Activated T-helper 17 cell treated with anti-CD3 and anti-CD28 coated beads, Interleukin-2, amount 50 U/mL, for 72 hours (primary cell): ENCODE measurements around the gene CLDN20. TPM values are rescaled to one million over a fixed set of nuclear protein-coding genes. Genes with fewer than 3 reads are reported as not detected.
"Not testable (repeated sequence)": the region's sequence is repeated elsewhere in the genome, so short reads cannot be mapped to it uniquely, and the experiment has no call there.

ENCODE experiments used
- ATAC-seq: fragments of 150-1000 bp; cut with Tn5 transposase; replicated peaks from 2 replicates; pipeline ENCODE4 v1.10.0; 2021; ENCODE audit warnings: mild to moderate bottlenecking, moderate library complexity
- H3K27ac Mint-ChIP-seq: one replicate; pipeline ENCODE4 v1.8.0; 2022; ENCODE audit warnings: mixed read lengths
- H3K27me3 Mint-ChIP-seq: one replicate; pipeline ENCODE4 v1.8.0; 2022; ENCODE audit warnings: mixed read lengths
- H3K36me3 Mint-ChIP-seq: one replicate; pipeline ENCODE4 v1.8.0; 2022; ENCODE audit warnings: low read depth, mild to moderate bottlenecking, mixed read lengths
- H3K4me1 Mint-ChIP-seq: one replicate; pipeline ENCODE4 v1.8.0; 2022; ENCODE audit warnings: mixed read lengths
- H3K4me3 Mint-ChIP-seq: one replicate; pipeline ENCODE4 v1.8.0; 2022; ENCODE audit warnings: mild to moderate bottlenecking, mixed read lengths
- H3K9me3 Mint-ChIP-seq: one replicate; pipeline ENCODE4 v1.8.0; 2022; ENCODE audit warnings: mixed read lengths
- total RNA-seq, 2 donors: library from RNA; stranded (reverse); gene quantifications; one replicate each; pipeline ENCODE4 v1.2.3, GENCODE V29; 2022

The CLDN20 gene
- total RNA-seq, 2 donors from 2014 or later: not detected

DNA sequence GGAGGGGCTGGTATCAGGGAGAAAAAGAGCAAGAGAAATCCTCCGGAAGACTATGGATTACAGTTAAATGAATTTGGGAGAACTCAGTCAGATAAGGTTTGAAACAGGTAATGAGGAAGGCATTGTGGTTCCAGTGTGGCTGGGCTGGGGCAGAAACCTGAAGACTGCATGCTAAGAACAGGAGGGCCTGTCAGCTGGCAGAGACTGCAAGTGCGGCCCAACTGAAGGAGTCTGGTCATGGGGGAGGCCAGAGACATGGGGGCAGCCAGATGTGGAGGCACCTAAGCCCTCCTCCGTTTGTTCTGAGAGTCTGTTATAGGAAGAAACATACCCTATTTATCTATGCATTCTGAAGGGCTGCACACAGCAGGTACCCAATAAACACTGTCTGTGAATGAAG lies 33.9 kb downstream of the CLDN20 start:
- no peak overlapping the region for H3K4me3 Mint-ChIP-seq
- no peaks in the 10 kb centered on the region for H3K9me3 Mint-ChIP-seq
- H3K27me3 Mint-ChIP-seq: no peaks in the 10 kb centered on the region
- ATAC-seq: no peak
- peaks cover 85% of the 10 kb centered on the region for H3K36me3 Mint-ChIP-seq
- peaks cover 5% of the 10 kb centered on the region for H3K4me1 Mint-ChIP-seq
- H3K27ac Mint-ChIP-seq: peak overlapping the region; percentile 47

DNA sequence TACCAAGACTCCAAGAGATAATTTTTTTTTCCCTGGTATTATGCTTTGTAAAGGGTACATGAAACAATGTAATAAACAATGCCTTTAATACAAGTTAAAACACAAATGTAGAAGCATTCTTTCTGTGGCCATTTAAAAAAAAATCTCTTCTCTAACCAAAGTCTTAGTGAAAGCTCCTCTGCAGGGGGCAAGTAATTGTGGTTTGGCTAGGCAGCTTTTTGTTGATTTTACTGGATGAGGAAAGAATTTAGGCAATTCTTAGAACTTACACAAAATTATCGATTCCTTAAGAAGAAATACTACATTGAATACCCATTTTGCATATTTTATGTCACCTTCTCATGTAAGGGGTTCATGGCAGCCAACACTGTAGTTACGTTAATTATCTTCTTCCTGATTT lies 38.1 kb downstream of the CLDN20 start:
- H3K4me3 Mint-ChIP-seq: no peak overlapping the region
- no peaks in the 10 kb centered on the region for H3K9me3 Mint-ChIP-seq
- ATAC-seq: no peak
- peaks cover 10% of the 10 kb centered on the region for H3K4me1 Mint-ChIP-seq
- H3K27ac Mint-ChIP-seq: no peak overlapping the region
- H3K27me3 Mint-ChIP-seq: no peaks in the 10 kb centered on the region
- peaks cover 82% of the 10 kb centered on the region for H3K36me3 Mint-ChIP-seq

DNA sequence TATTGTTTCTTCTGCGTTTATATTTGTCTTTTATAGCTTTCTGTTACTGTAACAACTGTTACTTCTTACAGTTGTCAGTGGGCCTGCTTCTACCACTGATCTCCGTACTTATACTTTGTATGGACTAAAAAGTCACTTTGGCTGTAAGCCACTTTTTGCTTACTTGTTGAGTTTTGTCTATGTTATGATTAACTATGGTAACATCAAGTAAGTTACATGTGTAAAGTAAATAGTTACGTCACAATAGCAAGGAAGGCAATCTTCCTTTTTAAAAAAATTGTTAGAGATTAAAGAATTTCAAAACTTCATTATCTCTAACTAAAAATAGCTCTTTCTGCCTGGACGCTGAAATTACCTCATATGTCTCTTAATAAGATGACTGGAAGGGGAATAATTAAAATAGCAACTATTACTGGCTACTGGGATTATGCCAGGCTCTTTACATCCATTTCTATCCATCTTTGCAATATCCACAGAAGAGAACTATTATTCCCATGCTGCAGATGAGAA lies 39.6 kb downstream of the CLDN20 start:
- H3K4me3 Mint-ChIP-seq: no peak overlapping the region
- no peaks in the 10 kb centered on the region for H3K9me3 Mint-ChIP-seq
- H3K27ac Mint-ChIP-seq: no peak overlapping the region
- peaks cover 82% of the 10 kb centered on the region for H3K36me3 Mint-ChIP-seq
- no peaks in the 10 kb centered on the region for H3K27me3 Mint-ChIP-seq
- H3K4me1 Mint-ChIP-seq: peaks cover 9% of the 10 kb centered on the region
- no peak for ATAC-seq

GRCh38 chr6:155306958-155307357 lies 43.1 kb downstream of the CLDN20 start:
- Mint-ChIP-seq H3K27me3 (no peaks in the 10 kb centered on the region), H3K27ac (no peak overlapping the region), H3K4me1 (peaks cover 14% of the 10 kb centered on the region), H3K9me3 (no peaks in the 10 kb centered on the region), H3K36me3 (peaks cover 91% of the 10 kb centered on the region), H3K4me3 (no peak overlapping the region)
- ATAC-seq: peak; percentile 24

- H3K27me3 Mint-ChIP-seq: no peaks in the 10 kb centered on the region
- H3K36me3 Mint-ChIP-seq: peaks cover 93% of the 10 kb centered on the region
- H3K9me3 Mint-ChIP-seq: no peaks in the 10 kb centered on the region
- peaks cover 9% of the 10 kb centered on the region for H3K4me1 Mint-ChIP-seq
- no peak overlapping the region for H3K27ac Mint-ChIP-seq
- ATAC-seq: no peak
- H3K4me3 Mint-ChIP-seq: peak overlapping the region; percentile 4
These were observed 45.3 kb downstream of the CLDN20 start for GRCh38 chr6:155309150-155309549.

DNA sequence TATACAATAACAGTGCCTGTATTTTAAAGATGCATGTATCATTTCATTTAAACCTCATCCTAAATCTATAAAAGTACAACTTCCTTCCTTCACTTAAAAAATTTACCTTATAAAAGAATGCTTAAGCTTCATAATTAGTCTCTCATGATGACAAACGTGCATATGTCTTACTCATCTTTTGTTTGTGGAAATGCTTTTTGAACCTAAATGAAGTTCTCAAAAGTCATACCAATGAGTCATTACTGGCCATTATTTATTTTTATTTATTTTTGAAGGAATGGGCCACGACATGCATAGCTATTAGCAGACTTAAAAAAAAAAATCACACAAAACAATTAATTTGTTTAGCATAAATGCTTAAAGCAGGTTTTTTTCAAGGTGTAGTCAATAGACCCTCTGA lies 46.8 kb downstream of the CLDN20 start:
- ATAC-seq: no peak
- Mint-ChIP-seq H3K27ac (peak overlapping the region; percentile 67), H3K36me3 (peaks cover 92% of the 10 kb centered on the region), H3K4me1 (peaks cover 9% of the 10 kb centered on the region), H3K4me3 (peak overlapping the region; percentile 19), H3K9me3 (no peaks in the 10 kb centered on the region), H3K27me3 (no peaks in the 10 kb centered on the region)

DNA sequence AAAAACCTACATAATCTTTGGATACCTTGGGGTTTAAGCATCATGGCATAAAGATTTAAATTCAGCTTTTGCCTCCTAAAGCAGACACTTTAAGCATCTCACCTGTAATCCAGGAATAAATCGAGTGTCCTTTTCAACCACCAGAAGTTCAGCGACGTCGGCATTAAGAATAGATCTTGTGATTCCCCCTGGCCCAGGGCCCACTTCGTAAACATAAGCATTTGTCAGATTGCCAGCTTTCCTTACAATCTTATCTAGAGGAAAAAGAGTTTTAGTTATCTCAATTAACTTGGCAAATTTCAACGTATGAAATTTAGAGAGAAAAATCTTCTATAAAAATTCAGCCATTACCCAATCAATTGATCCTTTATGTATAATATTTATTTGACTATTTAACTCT lies 47.3 kb downstream of the CLDN20 start:
- H3K4me1 Mint-ChIP-seq: peaks cover 9% of the 10 kb centered on the region
- no peak overlapping the region for H3K4me3 Mint-ChIP-seq
- peaks cover 87% of the 10 kb centered on the region for H3K36me3 Mint-ChIP-seq
- ATAC-seq: no peak
- no peaks in the 10 kb centered on the region for H3K9me3 Mint-ChIP-seq
- no peaks in the 10 kb centered on the region for H3K27me3 Mint-ChIP-seq
- H3K27ac Mint-ChIP-seq: no peak overlapping the region

GRCh38 chr6:155311583-155311982 lies 47.8 kb downstream of the CLDN20 start:
- Mint-ChIP-seq H3K9me3 (no peaks in the 10 kb centered on the region), H3K4me1 (peaks cover 9% of the 10 kb centered on the region), H3K4me3 (peak overlapping the region; percentile 3), H3K27ac (no peak overlapping the region), H3K36me3 (peaks cover 82% of the 10 kb centered on the region), H3K27me3 (no peaks in the 10 kb centered on the region)
- ATAC-seq: no peak

- not testable (repeated sequence) for H3K9me3 Mint-ChIP-seq, ATAC-seq
These were observed 49.1 kb downstream of the CLDN20 start for GRCh38 chr6:155312950-155313349.

DNA sequence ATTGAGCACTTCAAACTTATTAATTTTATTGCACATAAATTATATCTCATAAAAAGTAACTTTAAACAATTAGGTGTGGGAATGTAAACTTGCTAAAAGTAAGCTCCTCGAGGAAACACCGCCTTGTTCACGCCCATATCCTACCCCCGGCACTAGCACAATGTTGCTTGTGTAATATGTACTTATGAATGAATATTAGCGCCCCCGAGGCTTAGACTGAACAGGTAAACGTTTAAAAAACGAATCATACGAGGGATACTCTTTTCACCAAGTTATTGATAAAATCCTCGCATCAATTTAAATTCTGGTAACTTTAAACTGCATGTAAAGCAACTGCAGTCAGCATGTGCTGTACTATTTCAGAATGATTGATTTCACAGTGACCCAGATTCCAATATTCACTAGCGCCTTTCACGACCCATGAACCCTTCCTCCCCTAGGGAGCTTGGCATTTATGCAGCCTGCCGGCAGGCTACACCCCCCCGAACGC lies 49.8 kb downstream of the CLDN20 start:
- Mint-ChIP-seq H3K4me1 (peaks cover 6% of the 10 kb centered on the region), H3K9me3 (no peaks in the 10 kb centered on the region), H3K36me3 (peaks cover 63% of the 10 kb centered on the region), H3K27me3 (no peaks in the 10 kb centered on the region), H3K27ac (peak overlapping the region; percentile 94), H3K4me3 (peak overlapping the region; percentile 98)
- ATAC-seq: peak; percentile 18

More at GRCh38 chr6:155312950-155313349, 49.1 kb downstream of the CLDN20 start:
- H3K27me3 Mint-ChIP-seq, H3K4me1 Mint-ChIP-seq: not testable (repeated sequence)
- H3K27ac Mint-ChIP-seq: peak overlapping the region; percentile 56
- peaks cover 69% of the 10 kb centered on the region for H3K36me3 Mint-ChIP-seq
- peak overlapping the region; percentile 98 for H3K4me3 Mint-ChIP-seq

DNA sequence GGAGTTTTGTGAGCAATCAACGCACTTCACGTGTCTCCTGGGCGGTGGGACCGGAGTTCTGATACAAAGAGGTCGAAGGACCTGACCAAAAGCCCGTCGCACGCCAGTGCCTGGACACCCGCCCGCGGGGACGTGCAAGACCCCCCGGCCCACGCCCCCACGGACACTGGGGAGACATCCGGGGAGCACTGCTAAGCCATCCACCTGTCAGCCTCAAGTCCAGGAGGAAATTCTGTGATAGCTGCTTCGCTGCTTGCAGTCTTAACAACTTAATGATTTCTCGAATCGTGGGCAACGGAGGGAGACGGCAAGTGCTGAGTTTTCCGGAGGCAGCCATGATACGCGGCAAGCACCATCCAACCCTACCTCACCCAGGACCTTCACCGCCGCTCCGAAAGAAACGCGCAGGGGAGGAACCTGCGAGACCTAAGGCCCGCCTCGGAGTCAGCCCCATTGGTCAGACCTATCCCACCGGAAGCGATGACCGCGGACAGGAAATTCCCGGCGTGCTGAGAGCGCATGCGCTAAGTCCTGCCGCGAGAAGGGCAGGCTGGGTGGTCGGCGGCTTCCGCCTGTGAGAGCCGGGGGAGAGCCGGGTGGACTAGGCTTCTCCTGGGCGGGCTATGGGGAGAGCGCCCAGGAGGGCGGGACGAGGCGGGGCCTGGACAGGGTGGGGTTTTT lies 50.4 kb downstream of the CLDN20 start, which contains the start of gene TFB1M:
Gene TFB1M (minus strand): TSS at position 393 of the 681 bp plus-strand sequence. CDS start 56 bp downstream, at position 337.
- Mint-ChIP-seq H3K36me3 (peaks cover 59% of the 10 kb centered on the region), H3K9me3 (no peaks in the 10 kb centered on the region), H3K27ac (peak within 1 kb of the TSS; percentile 94), H3K4me1 (peaks cover 6% of the 10 kb centered on the region), H3K27me3 (no peaks in the 10 kb centered on the region), H3K4me3 (peak within 1 kb of the TSS; percentile 98)
- ATAC-seq: peak; percentile 93

- peaks cover 52% of the 10 kb centered on the region for H3K36me3 Mint-ChIP-seq
- no peaks in the 10 kb centered on the region for H3K9me3 Mint-ChIP-seq
- H3K27ac Mint-ChIP-seq: peak overlapping the region; percentile 94
- peak overlapping the region; percentile 98 for H3K4me3 Mint-ChIP-seq
- ATAC-seq: peak; percentile 70
- H3K27me3 Mint-ChIP-seq: no peaks in the 10 kb centered on the region
- peaks cover 11% of the 10 kb centered on the region for H3K4me1 Mint-ChIP-seq
These were observed 51.1 kb downstream of the CLDN20 start for GRCh38 chr6:155314773-155315515.

GRCh38 chr6:155315516-155315871 lies 51.7 kb downstream of the CLDN20 start:
- Mint-ChIP-seq H3K36me3 (peaks cover 46% of the 10 kb centered on the region), H3K27ac (peak overlapping the region; percentile 94), H3K4me3 (peak overlapping the region; percentile 98), H3K27me3 (no peaks in the 10 kb centered on the region), H3K4me1 (peaks cover 7% of the 10 kb centered on the region), H3K9me3 (no peaks in the 10 kb centered on the region)
- ATAC-seq: no peak

DNA sequence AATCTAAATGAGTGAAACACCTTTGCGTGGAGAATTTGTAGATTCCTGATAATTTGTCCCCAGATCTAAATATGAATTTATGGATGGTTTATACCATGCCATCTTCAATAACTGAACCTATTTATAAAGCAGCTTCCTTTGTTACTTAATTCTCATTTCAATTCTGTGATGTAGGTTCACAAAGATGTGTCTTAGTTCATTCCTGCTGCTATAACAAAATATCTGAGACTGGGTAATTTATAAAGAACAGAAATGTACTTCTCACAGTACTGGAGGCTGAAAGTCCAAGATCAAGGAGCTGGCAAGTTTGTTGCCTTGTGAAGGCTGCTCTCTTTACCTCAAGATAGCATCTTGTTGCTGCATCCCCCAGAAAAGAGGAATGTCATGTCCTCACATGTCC lies 52.6 kb downstream of the CLDN20 start:
- Mint-ChIP-seq H3K4me3 (peak overlapping the region; percentile 98), H3K27ac (no peak overlapping the region), H3K27me3 (no peaks in the 10 kb centered on the region), H3K9me3 (no peaks in the 10 kb centered on the region), H3K36me3 (peaks cover 37% of the 10 kb centered on the region), H3K4me1 (peaks cover 5% of the 10 kb centered on the region)
- ATAC-seq: no peak

- no peaks in the 10 kb centered on the region for H3K27me3 Mint-ChIP-seq
- peaks cover 5% of the 10 kb centered on the region for H3K4me1 Mint-ChIP-seq
- H3K4me3 Mint-ChIP-seq: no peak overlapping the region
- peaks cover 29% of the 10 kb centered on the region for H3K36me3 Mint-ChIP-seq
- no peak overlapping the region for H3K27ac Mint-ChIP-seq
- H3K9me3 Mint-ChIP-seq: no peaks in the 10 kb centered on the region
- no peak for ATAC-seq
These were observed 53.4 kb downstream of the CLDN20 start for GRCh38 chr6:155317186-155317585.
